Measurements from ENCODE around the gene NEURL1.

Gene NEURL1

GRCh38 chr10:103633846-103634245, 140.3 kb downstream of the NEURL1 start:
- Histone ChIP-seq H3F3A (ENCODE audit: insufficient read depth) (no peaks in the 10 kb centered on the region), H3K9me3 (ENCODE audit: insufficient read depth, low read length) (no peaks in the 10 kb centered on the region), H3K9ac (ENCODE audit: low read length) (no peak overlapping the region), H3K79me2 (ENCODE audit: insufficient read depth, low read length) (no peaks in the 10 kb centered on the region), H3K9me2 (replicated peaks; ENCODE audit: insufficient read depth, low read length) (no peaks in the 10 kb centered on the region), H3K27me3 (ENCODE audit: low read length) (no peaks in the 10 kb centered on the region), H3K27ac (ENCODE audit: low read depth, low read length) (no peak overlapping the region), H2AFZ (ENCODE audit: low read depth, low read length, severe bottlenecking) (no peak overlapping the region), H4K20me1 (ENCODE audit: low read depth, low read length) (no peaks in the 10 kb centered on the region), H3K4me3 (ENCODE audit: insufficient read depth, low read length, poor library complexity, severe bottlenecking) (no peak overlapping the region), H3K36me3 (ENCODE audit: low read length) (no peaks in the 10 kb centered on the region), H3K4me2 (ENCODE audit: low read depth, low read length, poor library complexity, severe bottlenecking) (no peak overlapping the region)
- no peak for TF ChIP-seq CTCF (IDR thresholded peaks at IDR 0.05; ENCODE audit: insufficient read depth, low read length, poor library complexity, severe bottlenecking)
- no peak for TF ChIP-seq EZH2phosphoT487 (conservative IDR thresholded peaks at IDR 0.05; ENCODE audit: low read length)

- H3K79me2 ChIP-seq (ENCODE audit: insufficient read depth, low read length): no peaks in the 10 kb centered on the region
- H3K27ac ChIP-seq (ENCODE audit: low read depth, low read length): no peak overlapping the region
- H2AFZ ChIP-seq (ENCODE audit: low read depth, low read length, severe bottlenecking): no peak overlapping the region
- H3K27me3 ChIP-seq (ENCODE audit: low read length): no peaks in the 10 kb centered on the region
- no peak overlapping the region for H3K4me2 ChIP-seq (ENCODE audit: low read depth, low read length, poor library complexity, severe bottlenecking)
- no peaks in the 10 kb centered on the region for H3K36me3 ChIP-seq (ENCODE audit: low read length)
- no peaks in the 10 kb centered on the region for H3K9me2 ChIP-seq (replicated peaks; ENCODE audit: insufficient read depth, low read length)
- H3K9ac ChIP-seq (ENCODE audit: low read length): no peak overlapping the region
- H3K9me3 ChIP-seq (ENCODE audit: insufficient read depth, low read length): no peaks in the 10 kb centered on the region
- H3F3A ChIP-seq (ENCODE audit: insufficient read depth): no peaks in the 10 kb centered on the region
- H3K4me3 ChIP-seq (ENCODE audit: insufficient read depth, low read length, poor library complexity, severe bottlenecking): no peak overlapping the region
- TF ChIP-seq CTCF (IDR thresholded peaks at IDR 0.05; ENCODE audit: insufficient read depth, low read length, poor library complexity, severe bottlenecking): no peak
- no peak for TF ChIP-seq EZH2phosphoT487 (conservative IDR thresholded peaks at IDR 0.05; ENCODE audit: low read length)
- no peaks in the 10 kb centered on the region for H4K20me1 ChIP-seq (ENCODE audit: low read depth, low read length)
Observed at GRCh38 chr10:103635580-103635979, 142.1 kb downstream of the NEURL1 start.

- Histone ChIP-seq H3K27me3 (ENCODE audit: low read length) (no peaks in the 10 kb centered on the region), H3K36me3 (ENCODE audit: low read length) (no peaks in the 10 kb centered on the region), H3K79me2 (ENCODE audit: insufficient read depth, low read length) (no peaks in the 10 kb centered on the region)
Observed at GRCh38 chr10:103636492-103636891, 143.0 kb downstream of the NEURL1 start.

More at GRCh38 chr10:103636492-103636891, 143.0 kb downstream of the NEURL1 start:
- Histone ChIP-seq H3K9me2 (replicated peaks; ENCODE audit: insufficient read depth, low read length) (no peaks in the 10 kb centered on the region), H3K4me2 (ENCODE audit: low read depth, low read length, poor library complexity, severe bottlenecking) (no peak overlapping the region), H3K9ac (ENCODE audit: low read length) (no peak overlapping the region), H3K4me3 (ENCODE audit: insufficient read depth, low read length, poor library complexity, severe bottlenecking) (no peak overlapping the region), H2AFZ (ENCODE audit: low read depth, low read length, severe bottlenecking) (no peak overlapping the region), H3K27ac (ENCODE audit: low read depth, low read length) (no peak overlapping the region), H3K9me3 (ENCODE audit: insufficient read depth, low read length) (no peaks in the 10 kb centered on the region), H4K20me1 (ENCODE audit: low read depth, low read length) (no peaks in the 10 kb centered on the region), H3F3A (ENCODE audit: insufficient read depth) (no peaks in the 10 kb centered on the region)
- TF ChIP-seq EZH2phosphoT487 (conservative IDR thresholded peaks at IDR 0.05; ENCODE audit: low read length) (no peak), CTCF (IDR thresholded peaks at IDR 0.05; ENCODE audit: insufficient read depth, low read length, poor library complexity, severe bottlenecking) (no peak)
